Measurements from ENCODE around the gene ZNF655. TPM values are rescaled to one million over a fixed set of nuclear protein-coding genes. Genes with fewer than 3 reads are reported as not detected.

The ZNF655 gene, protein sequence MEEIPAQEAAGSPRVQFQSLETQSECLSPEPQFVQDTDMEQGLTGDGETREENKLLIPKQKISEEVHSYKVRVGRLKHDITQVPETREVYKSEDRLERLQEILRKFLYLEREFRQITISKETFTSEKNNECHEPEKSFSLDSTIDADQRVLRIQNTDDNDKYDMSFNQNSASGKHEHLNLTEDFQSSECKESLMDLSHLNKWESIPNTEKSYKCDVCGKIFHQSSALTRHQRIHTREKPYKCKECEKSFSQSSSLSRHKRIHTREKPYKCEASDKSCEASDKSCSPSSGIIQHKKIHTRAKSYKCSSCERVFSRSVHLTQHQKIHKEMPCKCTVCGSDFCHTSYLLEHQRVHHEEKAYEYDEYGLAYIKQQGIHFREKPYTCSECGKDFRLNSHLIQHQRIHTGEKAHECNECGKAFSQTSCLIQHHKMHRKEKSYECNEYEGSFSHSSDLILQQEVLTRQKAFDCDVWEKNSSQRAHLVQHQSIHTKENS
- total RNA-seq: 10 to 100 TPM; 26.8 to 48.0 (median 32.8) TPM
- polyA plus RNA-seq: 10 to 100 TPM; 28.8 to 36.1 TPM
- long read RNA-seq, donor 1, partial matches to known transcripts: 0 of 12 reads
- long read RNA-seq, donor 1, other reads (novel, unspliced or antisense): 4 of 12 reads
- long read RNA-seq, donor 2, full-length matches to known transcripts: 30 of 43 reads
- long read RNA-seq, donor 2, partial matches to known transcripts: 1 of 43 reads
- long read RNA-seq, donor 2, other reads (novel, unspliced or antisense): 12 of 43 reads
- long read RNA-seq, donor 3, full-length matches to known transcripts: 22 of 27 reads
- long read RNA-seq, donor 3, partial matches to known transcripts: 1 of 27 reads
- long read RNA-seq, donor 3, other reads (novel, unspliced or antisense): 4 of 27 reads

DNA sequence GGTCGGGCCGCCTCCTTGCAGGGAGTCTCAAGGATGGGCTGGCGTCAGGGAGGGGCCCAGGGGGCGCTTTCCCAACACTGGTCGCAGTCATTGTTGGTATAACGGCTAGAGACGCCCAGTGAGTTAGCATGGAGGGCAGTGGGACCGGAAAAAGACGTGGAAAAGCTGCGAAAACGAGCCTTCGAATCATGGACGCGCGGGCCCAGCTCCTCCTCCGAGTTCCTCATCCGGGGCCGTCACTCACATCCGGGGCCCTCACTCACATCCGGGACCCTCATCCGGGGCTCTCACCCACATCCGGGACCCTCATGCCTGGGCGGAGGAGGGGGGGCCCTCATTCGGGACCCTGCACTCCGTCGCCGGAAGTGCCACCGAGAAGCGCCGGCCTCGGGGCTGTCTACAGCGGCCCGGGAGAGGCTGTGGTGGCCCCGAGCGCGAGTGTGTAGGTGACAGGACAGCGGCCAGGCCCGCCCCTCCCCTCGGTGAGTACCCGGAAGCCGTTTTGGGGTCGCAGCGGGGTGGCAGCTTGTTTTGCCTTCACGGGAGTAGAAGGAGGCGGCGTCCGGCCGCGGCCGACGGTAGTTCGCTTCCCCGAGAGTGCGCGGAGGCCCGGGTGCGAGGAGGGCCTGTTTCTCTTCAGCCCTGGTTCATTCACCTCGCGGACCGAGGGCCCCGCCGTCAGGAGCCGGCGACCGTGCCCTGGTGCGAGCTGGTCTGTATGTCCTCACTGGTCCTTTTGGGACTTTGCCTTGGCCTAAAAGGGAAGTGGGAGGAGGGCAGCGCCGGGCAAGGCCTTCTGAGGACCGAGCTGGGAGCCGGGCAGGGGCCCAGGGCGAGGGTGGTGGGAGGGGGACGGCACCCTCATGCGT is at the start of gene ZNF655:
Gene ZNF655 (plus strand): TSS at position 337 of the 869 bp plus-strand sequence. CDS start 1,918 bp downstream, outside the sequence.
- peak; percentile 96 to 98 (median 98) for ATAC-seq
- DNase-seq: peak; percentile 93 to 95 (median 94)
- Histone ChIP-seq H3K9me3 (no peaks in the 10 kb centered on the region), H3K4me1 (peaks cover 0 to 46% (median 23%) of the 10 kb centered on the region in 12 donors), H3K27me3 (no peaks in the 10 kb centered on the region), H3K27ac (peak within 1 kb of the TSS; percentile 91 to 99 (median 96)), H3K4me3 (peak within 1 kb of the TSS; percentile 58 to 99 (median 88)), H3K36me3 (peaks cover 0 to 67% (median 50%) of the 10 kb centered on the region in 9 donors)
- TF ChIP-seq POLR2A (IDR thresholded peaks at IDR 0.05): peak in 1 of 2 donors; percentile 70
- TF ChIP-seq, protein P1, sequence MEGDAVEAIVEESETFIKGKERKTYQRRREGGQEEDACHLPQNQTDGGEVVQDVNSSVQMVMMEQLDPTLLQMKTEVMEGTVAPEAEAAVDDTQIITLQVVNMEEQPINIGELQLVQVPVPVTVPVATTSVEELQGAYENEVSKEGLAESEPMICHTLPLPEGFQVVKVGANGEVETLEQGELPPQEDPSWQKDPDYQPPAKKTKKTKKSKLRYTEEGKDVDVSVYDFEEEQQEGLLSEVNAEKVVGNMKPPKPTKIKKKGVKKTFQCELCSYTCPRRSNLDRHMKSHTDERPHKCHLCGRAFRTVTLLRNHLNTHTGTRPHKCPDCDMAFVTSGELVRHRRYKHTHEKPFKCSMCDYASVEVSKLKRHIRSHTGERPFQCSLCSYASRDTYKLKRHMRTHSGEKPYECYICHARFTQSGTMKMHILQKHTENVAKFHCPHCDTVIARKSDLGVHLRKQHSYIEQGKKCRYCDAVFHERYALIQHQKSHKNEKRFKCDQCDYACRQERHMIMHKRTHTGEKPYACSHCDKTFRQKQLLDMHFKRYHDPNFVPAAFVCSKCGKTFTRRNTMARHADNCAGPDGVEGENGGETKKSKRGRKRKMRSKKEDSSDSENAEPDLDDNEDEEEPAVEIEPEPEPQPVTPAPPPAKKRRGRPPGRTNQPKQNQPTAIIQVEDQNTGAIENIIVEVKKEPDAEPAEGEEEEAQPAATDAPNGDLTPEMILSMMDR (IDR thresholded peaks at IDR 0.05): peak in 2 of 12 donors; percentile 2 to 6
- intact Hi-C loops (cut with DNase I): loop anchor here in 9 of 10 donors (1.0 to 10.0 kb wide), 6 partner anchors 46 to 124 kb away; partner anchors contain the start of genes ZKSCAN5 (in 6 of the 9), ZNF394 (in 6 of the 9), ZSCAN25 (in 2 of the 9) and CPSF4 (in 1 of the 9)
- WGBS, 4 donors: 0 to 1% (median 0%) methylated on average over 8 to 73 of the region's 73 CpGs

DNA sequence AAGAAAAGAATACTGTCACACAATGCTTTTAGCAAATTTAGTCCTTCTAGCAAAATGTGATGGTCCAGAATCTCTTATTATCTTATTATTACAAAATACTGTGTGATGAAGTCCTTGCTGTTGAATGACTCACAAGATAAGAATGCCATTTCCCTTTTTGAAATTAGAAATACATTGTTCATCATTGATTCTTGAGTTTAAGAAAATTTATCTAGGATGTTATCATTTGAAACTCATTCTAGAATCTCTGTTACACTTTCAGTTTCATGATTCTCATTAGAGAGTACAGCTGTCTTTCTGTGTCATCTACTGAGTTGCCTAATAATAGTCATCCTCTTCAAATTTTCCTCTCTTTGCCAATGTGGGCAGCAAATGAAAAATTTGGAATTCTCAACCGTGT is 44.4 kb upstream of the ZNF655 start:
- TF ChIP-seq, protein P1 (IDR thresholded peaks at IDR 0.05): no peak
- no peak for TF ChIP-seq POLR2A (IDR thresholded peaks at IDR 0.05)
- intact Hi-C loops (cut with DNase I): loop anchor here in 2 of 10 donors (5.0 to 10.0 kb wide), 2 partner anchors 43 to 111 kb away; partner anchors contain the start of gene ZNF655 (in 1 of the 2)
- no peak overlapping the region for H3K4me3 ChIP-seq
- peaks cover 0 to 3% (median 0%) of the 10 kb centered on the region in 12 donors for H3K4me1 ChIP-seq
- 91 to 98% (median 96%) methylated on average over 1 of the region's 1 CpG for WGBS, 4 donors
- no peak for DNase-seq
- no peak overlapping the region for H3K27ac ChIP-seq
- peaks cover 0 to 74% (median 62%) of the 10 kb centered on the region in 9 donors for H3K36me3 ChIP-seq
- H3K9me3 ChIP-seq: no peaks in the 10 kb centered on the region
- ATAC-seq: no peak
- no peaks in the 10 kb centered on the region for H3K27me3 ChIP-seq

DNA sequence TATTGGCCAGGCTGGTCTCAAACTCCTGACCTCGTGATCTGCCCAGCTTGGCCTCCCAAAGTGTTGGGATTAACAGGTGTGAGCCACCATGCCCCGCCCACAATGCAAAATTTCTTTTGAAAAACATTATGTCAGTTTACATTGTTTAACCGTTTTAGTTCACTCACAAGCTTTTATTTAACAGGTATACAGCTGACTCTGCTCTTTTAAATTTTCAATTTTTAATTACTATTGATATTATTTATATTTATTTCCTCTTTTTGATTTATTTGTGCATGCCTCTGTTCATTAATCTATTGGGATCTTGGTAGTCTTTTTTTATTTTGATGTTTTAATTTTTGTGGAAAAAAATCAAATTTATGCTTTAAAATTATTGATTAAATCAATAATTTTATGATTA is 37.0 kb upstream of the ZNF655 start:
- no peaks in the 10 kb centered on the region for H3K4me1 ChIP-seq
- H3K27me3 ChIP-seq: no peaks in the 10 kb centered on the region
- no peaks in the 10 kb centered on the region for H3K9me3 ChIP-seq
- H3K27ac ChIP-seq: no peak overlapping the region
- WGBS, 4 donors: 88 to 96% (median 94%) methylated on average over 3 of the region's 3 CpGs
- intact Hi-C loops (cut with DNase I): no loop called here
- ATAC-seq (no peak), DNase-seq (no peak)
- no peak overlapping the region for H3K4me3 ChIP-seq
- peaks cover 0 to 88% (median 70%) of the 10 kb centered on the region in 9 donors for H3K36me3 ChIP-seq
- TF ChIP-seq POLR2A (IDR thresholded peaks at IDR 0.05): no peak
- TF ChIP-seq, protein P1 (IDR thresholded peaks at IDR 0.05): no peak

All from heart left ventricle (tissue), 16 donors.